ENCODE results near the gene SF3B6. TPM values are rescaled to one million over a fixed set of nuclear protein-coding genes. Genes with fewer than 3 reads are reported as not detected.

Gene SF3B6
- total and polyA plus RNA-seq, 9 of the 15 experiments (the other 6 are each of a cell fraction or from before 2014, with no cell fraction given) = 146 to 591 (median 295) TPM

DNA sequence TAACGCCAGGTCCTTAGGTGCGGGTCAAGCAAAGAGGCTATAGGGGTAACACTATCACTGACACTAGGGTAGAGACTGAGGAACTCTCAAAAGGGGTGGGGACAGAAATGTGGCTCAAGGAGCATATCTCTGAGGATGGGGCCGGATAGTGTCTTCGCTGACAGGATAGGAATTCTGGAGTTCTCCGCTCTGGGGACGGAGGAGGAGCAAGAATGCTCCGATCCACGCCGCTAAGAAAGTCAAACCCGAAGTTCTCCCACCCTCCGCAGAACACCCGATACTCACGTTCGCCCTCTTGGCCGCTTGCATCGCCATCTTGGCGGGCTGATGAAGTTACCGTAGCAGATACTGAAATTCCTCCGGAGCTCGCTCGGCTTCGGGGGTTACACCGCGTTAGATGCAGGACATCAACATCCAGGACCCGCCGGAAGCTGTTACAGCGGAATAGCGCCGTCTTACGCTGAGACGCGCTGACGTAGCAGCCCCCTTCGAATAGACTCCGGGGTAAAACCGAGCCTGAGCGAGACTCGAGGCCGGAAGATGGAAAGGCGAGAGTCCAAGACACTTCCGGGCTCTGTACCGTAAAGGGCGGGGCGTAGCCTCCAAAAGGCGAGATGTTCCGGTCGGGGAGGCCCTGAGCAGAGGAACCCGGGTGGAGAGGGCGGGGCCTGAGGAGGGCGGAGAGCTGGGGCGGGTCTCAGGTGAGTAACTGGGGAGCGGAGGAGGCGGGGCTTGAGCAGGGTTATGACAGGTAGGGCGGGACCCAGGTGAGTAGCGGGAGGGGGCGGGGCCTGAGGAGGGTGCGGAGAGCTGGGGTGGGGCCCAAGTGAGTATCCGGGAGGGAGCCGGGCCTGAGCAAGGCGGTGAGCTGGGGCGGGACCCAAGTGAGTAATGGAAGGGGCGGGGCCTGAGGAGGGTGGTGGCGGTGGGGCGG is at the start of gene SF3B6 (continued):
- TF ChIP-seq MTA3 (IDR thresholded peaks at IDR 0.05; ENCODE audit: borderline replicate concordance) = peak; percentile 93
- TF ChIP-seq PPARD (CRISPR knock-in tag; IDR thresholded peaks at IDR 0.05) = no peak
- TF ChIP-seq, protein P1, sequence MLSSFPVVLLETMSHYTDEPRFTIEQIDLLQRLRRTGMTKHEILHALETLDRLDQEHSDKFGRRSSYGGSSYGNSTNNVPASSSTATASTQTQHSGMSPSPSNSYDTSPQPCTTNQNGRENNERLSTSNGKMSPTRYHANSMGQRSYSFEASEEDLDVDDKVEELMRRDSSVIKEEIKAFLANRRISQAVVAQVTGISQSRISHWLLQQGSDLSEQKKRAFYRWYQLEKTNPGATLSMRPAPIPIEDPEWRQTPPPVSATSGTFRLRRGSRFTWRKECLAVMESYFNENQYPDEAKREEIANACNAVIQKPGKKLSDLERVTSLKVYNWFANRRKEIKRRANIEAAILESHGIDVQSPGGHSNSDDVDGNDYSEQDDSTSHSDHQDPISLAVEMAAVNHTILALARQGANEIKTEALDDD (IDR thresholded peaks at IDR 0.05) = no peak
- peak; percentile 78; the same call in 1 of the 2 replicates for TF ChIP-seq KDM2B (CRISPR knock-in tag; IDR thresholded peaks at IDR 0.05)
- TF ChIP-seq SIX5 (IDR thresholded peaks at IDR 0.05; ENCODE audit: borderline replicate concordance in 1 of 2, insufficient read depth in 1 of 2, low read depth in 1 of 2, low read length in 2 of 2) = peak; percentile 59 to 61; a peak in 3 of 4 replicates
- no peak for TF ChIP-seq PTTG1 (tag; IDR thresholded peaks at IDR 0.05; ENCODE audit: low read depth)
- TF ChIP-seq ATF7 (IDR thresholded peaks at IDR 0.05) = peak; percentile 93
- no peak for TF ChIP-seq CEBPG (CRISPR knock-in tag; IDR thresholded peaks at IDR 0.05)
- no peak for TF ChIP-seq CEBPG (tag; conservative IDR thresholded peaks at IDR 0.05 in 1 of 2, IDR thresholded peaks at IDR 0.05 in 1 of 2)
- TF ChIP-seq ZEB2 (IDR thresholded peaks at IDR 0.05) = peak; percentile 98
- no peak for TF ChIP-seq ZFP30 (CRISPR knock-in tag; IDR thresholded peaks at IDR 0.05; ENCODE audit: borderline replicate concordance)
- no peak for TF ChIP-seq ETS2 (tag; IDR thresholded peaks at IDR 0.05; ENCODE audit: borderline replicate concordance, poor library complexity, severe bottlenecking)
- no peak for TF ChIP-seq NUFIP1 (IDR thresholded peaks at IDR 0.05; ENCODE audit: partially characterized antibody)
- peak; percentile 77 to 87 for TF ChIP-seq MAZ (CRISPR knock-in tag; conservative IDR thresholded peaks at IDR 0.05 in 1 of 2, IDR thresholded peaks at IDR 0.05 in 1 of 2)
- peak; percentile 82 for TF ChIP-seq NCOA6 (IDR thresholded peaks at IDR 0.05)
- no peak; the same call in 1 of the 2 replicates for TF ChIP-seq DMBX1 (CRISPR knock-in tag; IDR thresholded peaks at IDR 0.05; ENCODE audit: borderline replicate concordance)
- TF ChIP-seq FOXP1 (CRISPR knock-in tag; IDR thresholded peaks at IDR 0.05) = peak; percentile 83; the same call in 1 of the 2 replicates
- TF ChIP-seq ZNF253 (CRISPR knock-in tag; conservative IDR thresholded peaks at IDR 0.05) = no peak
- TF ChIP-seq NFIC (IDR thresholded peaks at IDR 0.05) = peak; percentile 82
- TF ChIP-seq MYC (IDR thresholded peaks at IDR 0.05; ENCODE audit: low read depth, low read length) = peak; percentile 85
- TF ChIP-seq MYC (CRISPR knock-in tag; IDR thresholded peaks at IDR 0.05; ENCODE audit: borderline replicate concordance, low read depth) = peak; percentile 89
- no peak for TF ChIP-seq ZNF75A (CRISPR knock-in tag; IDR thresholded peaks at IDR 0.05)
- peak; percentile 89 for TF ChIP-seq POLR2AphosphoS5 (IDR thresholded peaks at IDR 0.05; ENCODE audit: control insufficient read depth, insufficient read depth, low read depth, low read length)
- TF ChIP-seq GABPA (tag; conservative IDR thresholded peaks at IDR 0.05; ENCODE audit: low read depth) = peak; percentile 100
- TF ChIP-seq POLR3A (IDR thresholded peaks at IDR 0.05; ENCODE audit: borderline replicate concordance, extremely low read depth, insufficient read depth, insufficient read length) = no peak
- TF ChIP-seq, protein P2, sequence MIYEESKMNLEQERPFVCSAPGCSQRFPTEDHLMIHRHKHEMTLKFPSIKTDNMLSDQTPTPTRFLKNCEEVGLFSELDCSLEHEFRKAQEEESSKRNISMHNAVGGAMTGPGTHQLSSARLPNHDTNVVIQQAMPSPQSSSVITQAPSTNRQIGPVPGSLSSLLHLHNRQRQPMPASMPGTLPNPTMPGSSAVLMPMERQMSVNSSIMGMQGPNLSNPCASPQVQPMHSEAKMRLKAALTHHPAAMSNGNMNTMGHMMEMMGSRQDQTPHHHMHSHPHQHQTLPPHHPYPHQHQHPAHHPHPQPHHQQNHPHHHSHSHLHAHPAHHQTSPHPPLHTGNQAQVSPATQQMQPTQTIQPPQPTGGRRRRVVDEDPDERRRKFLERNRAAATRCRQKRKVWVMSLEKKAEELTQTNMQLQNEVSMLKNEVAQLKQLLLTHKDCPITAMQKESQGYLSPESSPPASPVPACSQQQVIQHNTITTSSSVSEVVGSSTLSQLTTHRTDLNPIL (CRISPR knock-in tag; IDR thresholded peaks at IDR 0.05) = no peak
- TF ChIP-seq WHSC1 (IDR thresholded peaks at IDR 0.05; ENCODE audit: low read length) = no peak

Measured in K562 (cell line).